Activated naive CD8-positive, alpha-beta T cell treated with anti-CD3 and anti-CD28 coated beads, Interleukin-2, amount 10 ng/mL, durations not matched to agents 7 days and 5 days (primary cell): ENCODE measurements around the gene EIF2AK3. TPM values are rescaled to one million over a fixed set of nuclear protein-coding genes. Genes with fewer than 3 reads are reported as not detected.
"Not testable (repeated sequence)": the region's sequence is repeated elsewhere in the genome, so short reads cannot be mapped to it uniquely, and the experiment has no call there.

ENCODE experiments used
- ATAC-seq: fragments of 150-1000 bp; cut with Tn5 transposase; one replicate; pipeline ENCODE4 v1.10.0; 2021; ENCODE audit warnings: low read depth, moderate library complexity
- POLR2A ChIA-PET: fragments of 350-600 bp; sonication (Branson Sonifier 250); formaldehyde crosslinking; loops from one replicate; lab custom pipeline; 2021; ENCODE audit warnings: antibody characterized with exemption; lab: Charles Lee
- DNase-seq: peaks from one replicate; pipeline ENCODE4 v3.0.0; 2021
- H3K27ac Mint-ChIP-seq: one replicate; pipeline ENCODE4 v1.8.0; 2022; ENCODE audit warnings: mild to moderate bottlenecking, mixed read lengths
- H3K27me3 Mint-ChIP-seq: one replicate; pipeline ENCODE4 v1.8.0; 2022; ENCODE audit warnings: mild to moderate bottlenecking, moderate library complexity, mixed read lengths
- H3K36me3 Mint-ChIP-seq: one replicate; pipeline ENCODE4 v1.8.0; 2021; ENCODE audit warnings: mild to moderate bottlenecking, mixed read lengths
- H3K4me1 Mint-ChIP-seq: one replicate; pipeline ENCODE4 v1.8.0; 2021; ENCODE audit warnings: mixed read lengths
- H3K4me3 Mint-ChIP-seq: one replicate; pipeline ENCODE4 v1.8.0; 2022; ENCODE audit warnings: mild to moderate bottlenecking, moderate library complexity, mixed read lengths
- H3K9me3 Mint-ChIP-seq: one replicate; pipeline ENCODE4 v1.8.0; 2021; ENCODE audit warnings: mixed read lengths
- total RNA-seq, 2 experiments: library from RNA; stranded (reverse); gene quantifications; one replicate each; pipeline ENCODE4 v1.2.3, GENCODE V29; 2021

The EIF2AK3 gene
- total RNA-seq, 2 experiments from 2014 or later = 18.4 to 19.5 TPM

DNA sequence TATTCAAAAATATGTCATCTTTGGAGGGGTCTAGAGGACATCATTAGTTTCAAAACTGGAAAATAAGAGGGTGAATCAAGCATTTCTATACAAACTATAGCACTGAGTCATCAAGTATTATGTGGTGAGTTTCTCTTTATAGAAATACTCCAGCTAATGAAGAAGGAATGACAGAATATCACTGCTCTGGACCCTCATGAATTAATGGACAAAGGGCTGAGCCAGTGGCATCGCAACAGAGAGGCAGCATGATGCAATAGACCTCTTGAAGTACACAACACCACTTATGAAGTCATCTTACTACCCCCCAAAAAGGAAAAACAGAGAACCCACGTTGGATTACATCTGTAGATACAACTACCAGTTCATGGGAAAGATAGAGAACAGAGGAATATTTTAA lies 27.4 kb upstream of the EIF2AK3 start:
- H3K36me3 Mint-ChIP-seq = no peaks in the 10 kb centered on the region
- peaks cover 8% of the 10 kb centered on the region for H3K27me3 Mint-ChIP-seq
- no peaks in the 10 kb centered on the region for H3K9me3 Mint-ChIP-seq
- POLR2A ChIA-PET = no interaction called here
- H3K4me1 Mint-ChIP-seq = peaks cover 4% of the 10 kb centered on the region
- DNase-seq (no peak), ATAC-seq (no peak)
- no peak overlapping the region for H3K27ac Mint-ChIP-seq
- H3K4me3 Mint-ChIP-seq = no peak overlapping the region

DNA sequence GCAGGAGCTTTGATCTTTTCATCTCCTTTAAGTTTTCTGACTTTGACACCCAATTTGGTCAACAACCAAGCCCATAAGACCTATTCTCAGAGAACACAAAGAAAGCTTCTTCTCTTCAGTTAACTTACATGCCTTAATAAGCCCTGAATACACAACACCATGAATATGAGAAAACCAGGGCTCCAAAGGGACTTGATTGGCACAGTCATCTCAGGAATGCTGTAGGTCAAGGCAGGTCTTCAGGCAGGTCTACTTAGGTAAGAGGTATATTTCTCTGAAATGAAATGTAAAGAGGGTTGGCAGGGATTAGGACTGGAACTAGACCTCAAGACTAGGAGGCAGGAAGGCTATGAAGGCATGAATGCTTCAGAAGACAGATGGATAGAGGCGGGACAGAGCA lies 24.4 kb upstream of the EIF2AK3 start:
- Mint-ChIP-seq H3K36me3 (no peaks in the 10 kb centered on the region), H3K27ac (no peak overlapping the region), H3K4me3 (no peak overlapping the region), H3K4me1 (peaks cover 4% of the 10 kb centered on the region), H3K9me3 (no peaks in the 10 kb centered on the region), H3K27me3 (peaks cover 7% of the 10 kb centered on the region)
- POLR2A ChIA-PET = no interaction called here
- DNase-seq = no peak
- ATAC-seq = no peak

DNA sequence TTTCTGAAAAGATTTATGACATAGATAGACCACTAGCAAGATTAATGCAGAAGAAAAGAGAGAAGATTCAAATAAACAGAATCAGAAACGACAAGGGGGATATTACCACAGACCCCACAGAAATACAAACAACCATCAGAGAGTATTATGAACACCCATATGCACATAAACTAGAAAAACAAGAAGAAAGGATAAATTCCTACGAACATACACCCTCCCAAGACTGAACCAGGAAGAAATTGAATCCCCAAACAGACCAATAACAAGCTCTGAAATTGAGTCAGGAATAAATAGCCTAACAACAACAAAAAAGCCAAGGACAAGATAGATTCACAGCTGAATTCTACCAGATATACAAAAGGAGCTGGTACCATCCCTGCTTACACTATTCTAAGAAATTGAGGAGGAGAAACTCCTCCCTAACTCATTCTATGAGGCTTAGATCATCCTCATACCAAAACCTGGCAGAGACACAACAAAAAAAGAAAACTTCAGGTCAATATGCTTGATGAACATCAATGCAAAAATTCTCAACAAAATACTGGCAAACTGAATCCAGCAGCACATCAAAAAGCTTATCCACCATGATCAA lies 18.1 kb upstream of the EIF2AK3 start:
- DNase-seq, H3K9me3 Mint-ChIP-seq, H3K27ac Mint-ChIP-seq, H3K4me3 Mint-ChIP-seq, ATAC-seq, POLR2A ChIA-PET, H3K36me3 Mint-ChIP-seq: not testable (repeated sequence)
- peaks cover 14% of the 10 kb centered on the region for H3K4me1 Mint-ChIP-seq
- H3K27me3 Mint-ChIP-seq = peaks cover 37% of the 10 kb centered on the region

DNA sequence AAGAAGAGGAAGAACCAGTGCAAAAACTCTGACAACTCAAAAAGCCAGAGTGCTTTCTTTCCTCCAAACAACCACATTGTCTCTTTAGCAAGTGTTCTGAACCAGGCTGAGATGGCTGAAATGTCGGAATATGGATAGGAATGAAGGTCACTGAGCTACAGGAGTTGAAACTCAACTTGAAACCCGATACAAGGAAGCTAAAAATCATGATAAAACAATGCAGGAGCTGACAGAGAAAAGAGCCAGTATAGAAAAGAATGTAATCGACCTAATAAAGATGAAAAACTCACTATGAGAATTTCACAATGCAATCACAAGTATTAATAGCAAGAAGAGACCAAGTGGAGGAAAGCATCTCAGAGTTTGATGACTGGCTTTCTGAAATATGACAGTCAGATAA lies 15.0 kb upstream of the EIF2AK3 start:
- no peak for DNase-seq
- peaks cover 34% of the 10 kb centered on the region for H3K4me1 Mint-ChIP-seq
- peaks cover 38% of the 10 kb centered on the region for H3K27me3 Mint-ChIP-seq
- H3K36me3 Mint-ChIP-seq = peaks cover 2% of the 10 kb centered on the region
- no peak for ATAC-seq
- H3K27ac Mint-ChIP-seq = no peak overlapping the region
- no peak overlapping the region for H3K4me3 Mint-ChIP-seq
- peaks cover 3% of the 10 kb centered on the region for H3K9me3 Mint-ChIP-seq
- POLR2A ChIA-PET = no interaction called here

DNA sequence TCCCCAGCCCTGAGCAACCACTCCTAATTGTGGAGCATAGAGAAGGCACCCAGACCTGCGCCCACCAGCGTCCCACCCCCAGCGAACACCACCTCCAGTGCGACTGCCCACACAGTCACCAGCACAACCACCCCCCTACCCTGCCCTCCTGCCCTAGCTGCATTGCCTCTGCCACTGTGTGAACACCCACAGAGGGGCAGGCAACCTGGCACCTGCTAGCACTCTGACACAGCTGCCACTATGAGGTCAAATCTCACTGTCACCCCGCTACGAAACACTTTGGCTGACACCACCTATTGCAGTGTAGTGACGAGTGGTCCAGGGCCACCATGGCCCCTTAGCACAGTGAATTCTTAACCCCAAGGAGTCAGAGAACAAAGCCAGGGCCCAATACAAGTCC lies 14.1 kb upstream of the EIF2AK3 start:
- DNase-seq (no peak), ATAC-seq (no peak)
- Mint-ChIP-seq H3K27me3 (peaks cover 34% of the 10 kb centered on the region), H3K27ac (no peak overlapping the region), H3K4me1 (peaks cover 34% of the 10 kb centered on the region), H3K9me3 (peaks cover 3% of the 10 kb centered on the region), H3K4me3 (no peak overlapping the region), H3K36me3 (peaks cover 2% of the 10 kb centered on the region)
- POLR2A ChIA-PET = no interaction called here

DNA sequence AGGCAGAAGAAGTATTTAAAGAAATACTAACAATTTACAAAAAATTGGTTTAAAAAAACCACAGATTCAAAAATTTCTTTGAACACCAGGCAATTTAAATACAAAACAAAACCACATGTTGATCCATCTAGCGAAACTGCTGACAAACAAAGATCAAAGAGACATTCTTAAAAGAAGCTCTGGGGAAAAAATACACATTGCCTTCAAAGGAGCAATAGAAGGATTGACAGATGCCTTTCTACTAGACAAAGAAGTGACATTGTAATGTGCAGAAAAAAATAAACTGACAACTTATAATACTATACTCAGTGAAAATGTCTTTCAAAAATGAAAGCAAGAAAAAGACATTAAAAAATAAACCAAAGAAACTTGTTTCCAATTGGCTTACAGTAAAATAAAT lies 12.6 kb upstream of the EIF2AK3 start:
- POLR2A ChIA-PET = interaction anchor here (0.9 to 1.2 kb wide), 2 partner anchors 12 to 13 kb away, joined by 3 to 4 read pairs; no protein-coding TSS in a partner anchor
- H3K9me3 Mint-ChIP-seq = peaks cover 3% of the 10 kb centered on the region
- ATAC-seq = no peak
- H3K4me3 Mint-ChIP-seq = no peak overlapping the region
- peaks cover 20% of the 10 kb centered on the region for H3K27me3 Mint-ChIP-seq
- DNase-seq = no peak
- H3K36me3 Mint-ChIP-seq = peaks cover 2% of the 10 kb centered on the region
- H3K4me1 Mint-ChIP-seq = peaks cover 29% of the 10 kb centered on the region
- no peak overlapping the region for H3K27ac Mint-ChIP-seq

DNA sequence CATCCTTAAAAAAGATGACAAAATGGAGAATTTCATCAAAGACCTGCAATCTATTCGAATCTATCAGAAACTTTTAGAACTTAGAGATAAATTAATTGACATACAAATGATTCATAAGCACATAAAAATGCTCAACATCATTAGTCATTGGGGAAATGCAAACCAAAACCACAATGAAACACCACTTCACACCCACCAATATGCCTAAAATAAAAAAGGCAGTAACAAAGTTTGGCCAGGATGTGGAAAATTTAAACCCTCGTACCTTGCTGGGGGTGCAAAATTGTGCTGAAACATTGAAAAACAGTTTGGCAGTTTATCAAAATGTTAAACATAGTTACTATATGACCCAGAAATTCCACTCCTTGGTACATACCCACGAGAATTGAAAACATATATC lies 11.5 kb upstream of the EIF2AK3 start:
- H3K4me1 Mint-ChIP-seq = peaks cover 23% of the 10 kb centered on the region
- POLR2A ChIA-PET = interaction anchor here (1.2 kb wide), 1 partner anchor 11 kb away, joined by 11 read pairs; the partner anchor contains the start of gene EIF2AK3
- H3K27me3 Mint-ChIP-seq = peaks cover 16% of the 10 kb centered on the region
- ATAC-seq = peak; percentile 73
- H3K4me3 Mint-ChIP-seq = peak overlapping the region; percentile 5
- DNase-seq = no peak
- peaks cover 3% of the 10 kb centered on the region for H3K9me3 Mint-ChIP-seq
- no peak overlapping the region for H3K27ac Mint-ChIP-seq
- peaks cover 2% of the 10 kb centered on the region for H3K36me3 Mint-ChIP-seq

DNA sequence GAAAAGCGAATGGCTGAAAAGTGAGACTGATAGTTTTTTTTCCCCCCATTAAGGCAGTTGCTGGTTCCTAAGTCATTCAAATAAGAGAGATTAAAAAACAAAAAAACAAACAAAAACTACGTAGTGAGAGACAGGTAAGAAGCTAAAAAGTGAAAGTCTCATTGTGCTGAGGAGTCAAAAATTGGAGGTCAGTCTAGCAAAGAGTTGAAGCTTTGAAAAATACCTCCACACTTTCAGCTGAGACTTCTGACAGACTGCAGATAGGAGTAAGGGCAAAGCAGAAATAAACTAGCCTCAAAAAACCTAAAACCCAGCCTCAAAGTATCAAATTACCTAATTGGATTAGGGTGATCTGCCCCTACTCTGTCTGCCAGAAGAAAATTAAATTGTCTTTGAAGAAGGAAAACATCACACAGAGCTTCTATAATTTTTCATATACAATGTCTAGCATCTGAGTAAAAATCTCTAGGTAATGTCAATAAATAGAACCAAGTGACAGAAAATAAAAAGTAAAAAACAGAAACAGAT lies 10.9 kb upstream of the EIF2AK3 start:
- POLR2A ChIA-PET = interaction anchor here (1.2 kb wide), 1 partner anchor 10 kb away, joined by 11 read pairs; the partner anchor contains the start of gene EIF2AK3

DNA sequence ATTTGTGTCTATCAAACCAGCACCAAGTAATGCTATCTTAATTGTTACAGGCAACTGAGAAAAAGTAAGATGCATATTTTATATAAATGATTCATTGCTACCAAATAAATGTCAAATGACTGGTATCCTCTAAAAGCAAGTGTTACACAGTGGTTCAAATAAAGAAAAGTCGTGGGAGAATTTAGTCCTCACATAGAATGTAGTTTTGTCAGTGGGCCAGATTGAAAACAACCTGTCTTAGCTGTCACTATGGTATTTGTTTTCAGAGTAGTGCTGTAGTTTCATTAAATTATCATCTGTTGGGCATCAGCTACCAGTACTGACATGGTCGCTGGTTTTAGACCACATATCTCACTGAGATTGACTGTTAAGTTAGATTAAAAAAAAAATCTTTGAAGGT lies 10.2 kb upstream of the EIF2AK3 start:
- Mint-ChIP-seq H3K27ac (no peak overlapping the region), H3K4me1 (peaks cover 23% of the 10 kb centered on the region), H3K27me3 (peaks cover 9% of the 10 kb centered on the region), H3K36me3 (peaks cover 2% of the 10 kb centered on the region), H3K4me3 (no peak overlapping the region), H3K9me3 (peaks cover 3% of the 10 kb centered on the region)
- ATAC-seq = no peak
- DNase-seq = no peak
- POLR2A ChIA-PET = interaction anchor here (1.2 kb wide), 1 partner anchor 9 kb away, joined by 11 read pairs; the partner anchor contains the start of gene EIF2AK3

More for the DNA sequence above, 10.9 kb upstream of the EIF2AK3 start:
- Mint-ChIP-seq H3K4me3 (no peak overlapping the region), H3K27me3 (peaks cover 13% of the 10 kb centered on the region), H3K36me3 (peaks cover 2% of the 10 kb centered on the region), H3K4me1 (peaks cover 23% of the 10 kb centered on the region), H3K27ac (no peak overlapping the region), H3K9me3 (peaks cover 3% of the 10 kb centered on the region)
- no peak for DNase-seq
- no peak for ATAC-seq

DNA sequence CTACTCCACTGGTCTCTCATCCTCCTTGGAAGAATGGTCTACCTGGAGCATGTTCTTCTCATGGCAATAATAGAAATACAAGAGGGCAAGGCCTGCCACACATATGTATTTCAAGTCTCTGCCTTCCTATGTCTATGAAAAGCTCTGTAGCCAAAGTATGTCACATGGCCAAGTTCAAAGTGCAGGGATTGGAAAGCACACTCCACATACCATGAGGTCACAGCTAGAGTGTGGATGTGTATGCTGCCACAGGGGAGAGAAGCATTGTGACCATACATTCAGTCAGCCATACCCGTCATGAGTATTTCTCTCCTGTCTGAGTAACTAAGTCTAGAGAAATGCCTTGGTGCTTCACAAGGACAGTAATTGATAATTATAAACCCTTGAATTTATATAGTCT lies 8.8 kb upstream of the EIF2AK3 start:
- no peak for DNase-seq
- Mint-ChIP-seq H3K27me3 (peaks cover 5% of the 10 kb centered on the region), H3K36me3 (peaks cover 2% of the 10 kb centered on the region), H3K4me3 (no peak overlapping the region), H3K27ac (no peak overlapping the region), H3K9me3 (peaks cover 1% of the 10 kb centered on the region), H3K4me1 (peaks cover 22% of the 10 kb centered on the region)
- POLR2A ChIA-PET = no interaction called here
- ATAC-seq = no peak

DNA sequence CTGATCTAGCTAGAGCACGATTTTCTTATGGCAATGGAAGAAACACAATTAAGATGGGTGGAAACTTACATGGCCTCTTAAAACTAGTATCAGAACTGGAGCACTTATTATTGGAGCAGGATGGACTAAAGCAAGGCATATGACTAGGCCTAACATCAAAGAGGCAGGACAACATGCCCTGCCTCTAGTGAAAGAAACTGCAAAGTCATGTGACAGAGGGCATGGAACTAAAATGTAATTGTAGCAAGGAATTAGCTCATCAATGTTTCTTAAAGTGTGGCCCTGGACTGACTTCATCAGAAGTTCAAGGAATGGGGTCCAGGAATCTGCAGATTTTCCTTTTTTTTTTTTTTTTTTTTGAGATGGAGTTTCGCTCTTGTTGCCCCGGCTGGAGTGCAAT lies 5.3 kb upstream of the EIF2AK3 start:
- Mint-ChIP-seq H3K27ac (no peak overlapping the region), H3K4me1 (peaks cover 10% of the 10 kb centered on the region), H3K27me3 (peaks cover 5% of the 10 kb centered on the region), H3K9me3 (no peaks in the 10 kb centered on the region), H3K4me3 (no peak overlapping the region), H3K36me3 (peaks cover 1% of the 10 kb centered on the region)
- no peak for ATAC-seq
- DNase-seq = no peak
- POLR2A ChIA-PET = no interaction called here

DNA sequence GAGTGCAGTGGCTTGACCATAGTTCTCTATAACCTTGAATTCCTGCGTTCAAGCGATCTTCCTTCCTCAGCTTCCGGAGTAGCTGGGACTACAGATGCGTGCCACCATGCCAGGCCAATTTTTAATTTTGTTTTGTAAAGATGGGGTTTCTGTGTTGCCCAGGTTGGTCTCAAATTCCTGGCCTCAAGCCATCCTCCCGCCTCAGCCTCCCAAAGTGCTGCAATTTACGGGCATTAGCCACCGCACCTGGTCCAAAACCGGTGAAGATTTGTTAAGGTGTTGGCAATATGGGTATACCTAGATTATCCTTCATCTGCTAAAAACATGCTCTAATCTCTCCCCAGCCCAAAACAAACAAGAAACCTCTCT lies 1.3 kb upstream of the EIF2AK3 start:
- POLR2A ChIA-PET = interaction anchor here (0.8 to 1.9 kb wide), 5 partner anchors 10 to 63 kb away, joined by 3 to 11 read pairs (median 5); partner anchors contain the start of gene RPIA
- Mint-ChIP-seq H3K9me3 (no peaks in the 10 kb centered on the region), H3K4me3 (no peak overlapping the region), H3K4me1 (peaks cover 13% of the 10 kb centered on the region), H3K27ac (no peak overlapping the region), H3K27me3 (peaks cover 5% of the 10 kb centered on the region), H3K36me3 (peaks cover 1% of the 10 kb centered on the region)
- DNase-seq = no peak
- no peak for ATAC-seq

DNA sequence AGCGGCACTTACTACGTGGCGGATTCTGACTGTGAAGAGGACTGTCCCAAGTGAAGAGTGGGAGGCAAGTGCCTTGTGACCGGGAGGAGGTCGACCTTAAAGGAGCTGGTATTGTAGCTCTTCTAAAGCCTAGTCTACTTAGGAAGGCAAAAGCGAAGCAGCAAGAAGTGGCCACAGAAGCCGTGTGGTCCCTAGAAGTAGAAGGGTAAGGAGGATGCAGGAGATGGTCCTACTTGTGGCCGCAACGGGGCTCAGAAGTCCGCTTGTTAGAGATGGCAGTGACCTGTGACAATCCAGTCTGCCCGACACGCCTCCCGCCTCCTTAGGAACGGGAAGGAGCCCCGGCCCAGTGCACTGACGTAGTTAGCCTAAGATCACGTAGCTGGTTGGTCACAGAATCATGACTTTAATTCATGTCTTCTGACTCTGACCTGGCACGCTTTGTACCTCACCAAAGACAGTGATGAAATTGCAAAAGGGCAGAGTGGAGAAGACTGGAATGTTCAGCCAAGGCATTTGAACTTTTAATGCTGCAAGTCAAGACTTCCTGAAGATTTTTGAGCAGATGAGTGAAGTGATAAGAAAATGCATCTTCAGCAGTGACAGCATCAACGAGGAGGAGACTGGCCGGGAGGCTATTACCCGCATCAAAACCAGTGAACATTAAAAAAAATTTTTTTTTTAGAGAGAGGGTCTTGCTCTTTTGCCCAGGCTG lies 749 bp upstream of the EIF2AK3 start:
- Mint-ChIP-seq H3K36me3 (peaks cover 1% of the 10 kb centered on the region), H3K4me3 (no peak overlapping the region), H3K4me1 (peaks cover 13% of the 10 kb centered on the region), H3K27ac (no peak overlapping the region), H3K9me3 (no peaks in the 10 kb centered on the region), H3K27me3 (peaks cover 5% of the 10 kb centered on the region)
- POLR2A ChIA-PET = interaction anchor here (0.8 to 1.9 kb wide), 5 partner anchors 10 to 64 kb away, joined by 3 to 11 read pairs (median 5); partner anchors contain the start of gene RPIA
- DNase-seq = peak; percentile 79
- peak; percentile 44 for ATAC-seq
